ENCODE measurements around the gene HMOX1. TPM values are rescaled to one million over a fixed set of nuclear protein-coding genes. Genes with fewer than 3 reads are reported as not detected.
A peak's percentile ranks its signal among the peaks of the same experiment; 100 is the strongest.

The HMOX1 gene
- total RNA-seq, 2 experiments from 2014 or later, result 0.22 TPM; not detected in 1

DNA sequence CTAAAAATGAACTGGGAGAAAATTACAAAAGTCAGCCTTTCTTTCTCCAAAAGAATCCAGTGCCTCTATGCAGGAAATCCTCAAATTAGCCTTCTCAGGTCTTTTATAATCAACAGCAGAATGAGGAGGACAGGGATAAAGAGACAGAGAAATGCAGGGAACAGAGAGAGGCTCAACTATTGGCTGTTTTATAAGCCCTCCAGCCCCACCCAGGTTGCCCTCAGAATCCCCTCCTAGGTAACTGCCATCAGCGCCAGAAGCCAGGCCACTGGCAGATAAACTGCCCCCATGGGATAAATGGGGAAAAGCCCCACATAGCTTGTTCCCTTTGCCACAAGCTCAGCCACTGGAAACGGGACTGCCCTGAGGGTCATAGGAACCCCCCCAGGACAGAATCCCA lies 10.9 kb upstream of the HMOX1 start:
- no peak for ATAC-seq
- no peak for DNase-seq

DNA sequence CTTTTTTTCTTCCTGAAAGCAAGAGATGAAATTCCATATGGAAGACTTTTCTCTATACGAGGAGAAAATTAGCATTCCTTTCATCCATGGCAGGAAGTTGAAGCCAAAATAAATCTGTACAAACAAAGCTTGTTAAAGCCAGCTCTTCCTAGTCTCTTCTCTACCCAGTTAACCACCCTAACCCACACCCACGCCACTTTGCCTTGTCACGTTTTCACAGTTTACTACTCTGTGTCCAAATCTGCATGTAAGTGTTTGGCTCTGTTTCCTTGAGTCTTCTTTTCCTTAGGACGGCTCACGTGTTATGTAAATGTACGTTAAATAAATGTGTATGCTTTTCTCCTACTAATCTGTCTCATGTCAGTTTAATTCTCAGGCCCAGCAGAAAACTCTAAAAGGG lies 7.1 kb upstream of the HMOX1 start:
- DNase-seq (no peak), ATAC-seq (no peak)
- no peak for TF ChIP-seq CTCF (IDR thresholded peaks at IDR 0.05)
- Mint-ChIP-seq H3K27me3 (peaks cover 9% of the 10 kb centered on the region), H3K4me1 (ENCODE audit: low read depth) (peaks cover 17% of the 10 kb centered on the region), H3K27ac (no peak overlapping the region), H3K9me3 (no peaks in the 10 kb centered on the region), H3K36me3 (ENCODE audit: low read depth) (no peaks in the 10 kb centered on the region), H3K4me3 (no peak overlapping the region)
- ChIA-PET CTCF (no interaction called here), POLR2A (interaction anchor here (0.8 to 1.1 kb wide), 2 partner anchors 28 to 29 kb away, joined by 3 read pairs; no protein-coding TSS in a partner anchor)
- intact Hi-C loops (cut with micrococcal nuclease), result no loop called here

More for the DNA sequence above, 10.9 kb upstream of the HMOX1 start:
- Mint-ChIP-seq H3K9me3 (no peaks in the 10 kb centered on the region), H3K36me3 (ENCODE audit: low read depth) (no peaks in the 10 kb centered on the region), H3K4me1 (ENCODE audit: low read depth) (peaks cover 5% of the 10 kb centered on the region), H3K4me3 (no peak overlapping the region), H3K27me3 (peaks cover 25% of the 10 kb centered on the region), H3K27ac (no peak overlapping the region)
- intact Hi-C loops (cut with micrococcal nuclease), result no loop called here
- no peak for TF ChIP-seq CTCF (IDR thresholded peaks at IDR 0.05)
- CTCF ChIA-PET, result no interaction called here
- POLR2A ChIA-PET, result no interaction called here

GRCh38 chr22:35375031-35375430 lies 5.9 kb upstream of the HMOX1 start:
- no peaks in the 10 kb centered on the region for H3K36me3 Mint-ChIP-seq (ENCODE audit: low read depth)
- POLR2A ChIA-PET, result no interaction called here
- TF ChIP-seq CTCF (IDR thresholded peaks at IDR 0.05), result no peak

DNA sequence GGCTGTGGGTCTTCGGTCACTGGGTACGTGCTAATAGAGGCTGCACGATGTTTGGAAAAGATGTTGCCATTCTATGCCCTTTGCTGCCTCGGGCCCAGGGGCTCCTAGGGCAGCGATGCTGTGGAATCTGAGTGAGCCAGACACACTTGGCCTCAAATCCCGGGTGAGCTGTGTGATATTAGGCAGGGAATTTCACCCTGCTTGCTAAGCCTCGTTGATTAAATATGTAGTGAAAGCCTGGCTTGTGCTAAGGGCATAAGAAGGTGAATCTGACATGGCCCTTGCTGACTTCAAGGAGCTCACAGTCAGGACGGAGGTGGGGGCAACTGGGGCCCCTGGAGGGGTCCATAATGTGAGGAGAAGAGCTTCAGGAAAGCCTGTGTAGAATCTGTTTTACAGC lies 5.4 kb upstream of the HMOX1 start:
- Mint-ChIP-seq H3K27me3 (peaks cover 13% of the 10 kb centered on the region), H3K9me3 (no peaks in the 10 kb centered on the region), H3K27ac (no peak overlapping the region), H3K36me3 (ENCODE audit: low read depth) (no peaks in the 10 kb centered on the region), H3K4me1 (ENCODE audit: low read depth) (peaks cover 17% of the 10 kb centered on the region), H3K4me3 (no peak overlapping the region)
- intact Hi-C loops (cut with micrococcal nuclease), result no loop called here
- ChIA-PET POLR2A (interaction anchor here (1.1 to 1.7 kb wide), 2 partner anchors 26 to 58 kb away, joined by 3 to 4 read pairs; no protein-coding TSS in a partner anchor), CTCF (interaction anchor here (1.0 to 1.7 kb wide), 3 partner anchors 25 to 749 kb away, joined by 3 to 8 read pairs (median 3); no protein-coding TSS in a partner anchor)
- no peak for DNase-seq
- no peak for ATAC-seq
- no peak for TF ChIP-seq CTCF (IDR thresholded peaks at IDR 0.05)

More at GRCh38 chr22:35375031-35375430, 5.9 kb upstream of the HMOX1 start:
- intact Hi-C loops (cut with micrococcal nuclease), result no loop called here
- Mint-ChIP-seq H3K27ac (no peak overlapping the region), H3K27me3 (peaks cover 10% of the 10 kb centered on the region), H3K4me3 (no peak overlapping the region), H3K4me1 (ENCODE audit: low read depth) (peaks cover 17% of the 10 kb centered on the region), H3K9me3 (no peaks in the 10 kb centered on the region)
- no peak for DNase-seq
- CTCF ChIA-PET, result interaction anchor here (1.4 to 1.7 kb wide), 2 partner anchors 24 to 749 kb away, joined by 3 to 8 read pairs; no protein-coding TSS in a partner anchor
- no peak for ATAC-seq

- POLR2A ChIA-PET, result interaction anchor here (0.6 to 1.7 kb wide), 2 partner anchors 24 to 88 kb away, joined by 3 to 4 read pairs; no protein-coding TSS in a partner anchor
- H3K36me3 Mint-ChIP-seq (ENCODE audit: low read depth), result no peaks in the 10 kb centered on the region
- H3K9me3 Mint-ChIP-seq, result no peaks in the 10 kb centered on the region
- DNase-seq, result peak; percentile 57
- TF ChIP-seq CTCF (IDR thresholded peaks at IDR 0.05), result no peak
- H3K4me3 Mint-ChIP-seq, result no peak overlapping the region
- H3K27me3 Mint-ChIP-seq, result peaks cover 16% of the 10 kb centered on the region
- peak; percentile 60 for ATAC-seq
- peak overlapping the region; percentile 76 for H3K27ac Mint-ChIP-seq
- intact Hi-C loops (cut with micrococcal nuclease), result no loop called here
- CTCF ChIA-PET, result interaction anchor here (1.3 kb wide), 1 partner anchor 26 kb away, joined by 4 read pairs; no protein-coding TSS in a partner anchor
- peaks cover 21% of the 10 kb centered on the region for H3K4me1 Mint-ChIP-seq (ENCODE audit: low read depth)
These were observed 4.0 kb upstream of the HMOX1 start for GRCh38 chr22:35376728-35377472.
